Measurements from ENCODE around the gene NAALAD2. TPM values are rescaled to one million over a fixed set of nuclear protein-coding genes. Genes with fewer than 3 reads are reported as not detected.

Gene NAALAD2
- total and polyA plus RNA-seq, 2 donors (not counting 1 experiment from before 2014, with no cell fraction given): 0.66 to 2.2 TPM

DNA sequence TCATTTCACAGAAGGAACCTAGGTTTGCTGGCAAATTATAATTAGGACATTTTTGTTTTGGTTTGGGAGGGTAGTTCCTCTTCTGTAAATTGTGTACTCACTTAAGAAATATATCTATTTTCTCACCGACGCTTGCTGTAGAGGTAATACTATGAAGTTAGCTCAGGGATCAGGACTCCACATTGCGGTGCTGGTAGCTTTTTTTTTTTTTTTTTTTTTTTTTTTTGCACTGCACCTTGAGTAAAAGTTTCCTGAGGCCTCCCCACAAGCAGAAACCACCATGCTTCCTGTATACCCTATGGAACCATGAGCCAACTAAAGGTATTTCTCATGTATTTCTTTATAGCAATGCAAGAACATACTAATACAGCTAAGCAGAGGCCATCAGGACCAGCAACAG is 34.0 kb upstream of the NAALAD2 start:
- H3K4me2 ChIP-seq (ENCODE audit: extremely low read depth, insufficient read depth, low read length): no peak overlapping the region
- no peaks in the 10 kb centered on the region for H3K9me3 ChIP-seq (ENCODE audit: control insufficient read depth, insufficient read depth, low read depth, low read length)
- no peak overlapping the region for H2AFZ ChIP-seq (ENCODE audit: low read length)
- no peak overlapping the region for H3K4me3 ChIP-seq (replicated peaks in 1 of 4; ENCODE audit: control extremely low read depth in 1 of 4, insufficient read depth in 1 of 4, low read depth in 3 of 4, low read length in 4 of 4)
- no peaks in the 10 kb centered on the region for H3K79me2 ChIP-seq (ENCODE audit: control insufficient read depth, insufficient read depth, low read length)
- no peak overlapping the region for H3K27ac ChIP-seq (ENCODE audit: insufficient read depth, low read length)
- H3K36me3 ChIP-seq (ENCODE audit: control insufficient read depth, insufficient read depth, low read length): no peaks in the 10 kb centered on the region
- no peaks in the 10 kb centered on the region for H3K4me1 ChIP-seq (ENCODE audit: control insufficient read depth, extremely low read depth, insufficient read depth, low read length)
- TF ChIP-seq, protein P1, sequence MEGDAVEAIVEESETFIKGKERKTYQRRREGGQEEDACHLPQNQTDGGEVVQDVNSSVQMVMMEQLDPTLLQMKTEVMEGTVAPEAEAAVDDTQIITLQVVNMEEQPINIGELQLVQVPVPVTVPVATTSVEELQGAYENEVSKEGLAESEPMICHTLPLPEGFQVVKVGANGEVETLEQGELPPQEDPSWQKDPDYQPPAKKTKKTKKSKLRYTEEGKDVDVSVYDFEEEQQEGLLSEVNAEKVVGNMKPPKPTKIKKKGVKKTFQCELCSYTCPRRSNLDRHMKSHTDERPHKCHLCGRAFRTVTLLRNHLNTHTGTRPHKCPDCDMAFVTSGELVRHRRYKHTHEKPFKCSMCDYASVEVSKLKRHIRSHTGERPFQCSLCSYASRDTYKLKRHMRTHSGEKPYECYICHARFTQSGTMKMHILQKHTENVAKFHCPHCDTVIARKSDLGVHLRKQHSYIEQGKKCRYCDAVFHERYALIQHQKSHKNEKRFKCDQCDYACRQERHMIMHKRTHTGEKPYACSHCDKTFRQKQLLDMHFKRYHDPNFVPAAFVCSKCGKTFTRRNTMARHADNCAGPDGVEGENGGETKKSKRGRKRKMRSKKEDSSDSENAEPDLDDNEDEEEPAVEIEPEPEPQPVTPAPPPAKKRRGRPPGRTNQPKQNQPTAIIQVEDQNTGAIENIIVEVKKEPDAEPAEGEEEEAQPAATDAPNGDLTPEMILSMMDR (conservative IDR thresholded peaks at IDR 0.05 in 1 of 2, IDR thresholded peaks at IDR 0.05 in 1 of 2; ENCODE audit: low read depth in 1 of 2, low read length in 2 of 2): no peak
- no peak for TF ChIP-seq EZH2 (IDR thresholded peaks at IDR 0.05; ENCODE audit: low read length, missing control alignments)
- DNase-seq (ENCODE audit: low read depth in 2 of 2): no peak
- H4K20me1 ChIP-seq (ENCODE audit: control insufficient read depth, extremely low read depth, insufficient read depth, low read length): no peaks in the 10 kb centered on the region
- no peaks in the 10 kb centered on the region for H3K27me3 ChIP-seq (ENCODE audit: control insufficient read depth, insufficient read depth, low read length)
- H3K9ac ChIP-seq (ENCODE audit: insufficient read depth, low read length): no peak overlapping the region

GRCh38 chr11:90113541-90113940 is 20.9 kb upstream of the NAALAD2 start:
- Histone ChIP-seq H3K9ac (ENCODE audit: insufficient read depth, low read length) (no peak overlapping the region), H3K27me3 (ENCODE audit: control insufficient read depth, insufficient read depth, low read length) (no peaks in the 10 kb centered on the region), H3K79me2 (ENCODE audit: control insufficient read depth, insufficient read depth, low read length) (no peaks in the 10 kb centered on the region), H3K4me3 (replicated peaks in 1 of 4; ENCODE audit: control extremely low read depth in 1 of 4, insufficient read depth in 1 of 4, low read depth in 3 of 4, low read length in 4 of 4) (no peak overlapping the region), H3K36me3 (ENCODE audit: control insufficient read depth, insufficient read depth, low read length) (no peaks in the 10 kb centered on the region), H3K27ac (ENCODE audit: insufficient read depth, low read length) (no peak overlapping the region), H2AFZ (ENCODE audit: low read length) (no peak overlapping the region), H3K4me2 (ENCODE audit: extremely low read depth, insufficient read depth, low read length) (no peak overlapping the region), H3K4me1 (ENCODE audit: control insufficient read depth, extremely low read depth, insufficient read depth, low read length) (no peaks in the 10 kb centered on the region), H4K20me1 (ENCODE audit: control insufficient read depth, extremely low read depth, insufficient read depth, low read length) (no peaks in the 10 kb centered on the region), H3K9me3 (ENCODE audit: control insufficient read depth, insufficient read depth, low read depth, low read length) (no peaks in the 10 kb centered on the region)
- DNase-seq (ENCODE audit: low read depth in 2 of 2): peak in 1 of 2 donors; percentile 14
- TF ChIP-seq, protein P1 (conservative IDR thresholded peaks at IDR 0.05 in 1 of 2, IDR thresholded peaks at IDR 0.05 in 1 of 2; ENCODE audit: low read depth in 1 of 2, low read length in 2 of 2): peak in 1 of 2 donors; percentile 30
- TF ChIP-seq EZH2 (IDR thresholded peaks at IDR 0.05; ENCODE audit: low read length, missing control alignments): no peak

GRCh38 chr11:90120191-90120590 is 14.3 kb upstream of the NAALAD2 start:
- TF ChIP-seq EZH2 (IDR thresholded peaks at IDR 0.05; ENCODE audit: low read length, missing control alignments): no peak
- TF ChIP-seq, protein P1 (conservative IDR thresholded peaks at IDR 0.05 in 1 of 2, IDR thresholded peaks at IDR 0.05 in 1 of 2; ENCODE audit: low read depth in 1 of 2, low read length in 2 of 2): no peak
- H3K9me3 ChIP-seq (ENCODE audit: control insufficient read depth, insufficient read depth, low read depth, low read length): no peaks in the 10 kb centered on the region
- H2AFZ ChIP-seq (ENCODE audit: low read length): no peak overlapping the region
- no peak overlapping the region for H3K4me3 ChIP-seq (replicated peaks in 1 of 4; ENCODE audit: control extremely low read depth in 1 of 4, insufficient read depth in 1 of 4, low read depth in 3 of 4, low read length in 4 of 4)
- DNase-seq (ENCODE audit: low read depth in 2 of 2): no peak
- no peaks in the 10 kb centered on the region for H3K4me1 ChIP-seq (ENCODE audit: control insufficient read depth, extremely low read depth, insufficient read depth, low read length)
- H3K79me2 ChIP-seq (ENCODE audit: control insufficient read depth, insufficient read depth, low read length): no peaks in the 10 kb centered on the region
- no peak overlapping the region for H3K4me2 ChIP-seq (ENCODE audit: extremely low read depth, insufficient read depth, low read length)
- H3K36me3 ChIP-seq (ENCODE audit: control insufficient read depth, insufficient read depth, low read length): no peaks in the 10 kb centered on the region
- H3K27me3 ChIP-seq (ENCODE audit: control insufficient read depth, insufficient read depth, low read length): no peaks in the 10 kb centered on the region
- H3K27ac ChIP-seq (ENCODE audit: insufficient read depth, low read length): no peak overlapping the region
- no peak overlapping the region for H3K9ac ChIP-seq (ENCODE audit: insufficient read depth, low read length)
- H4K20me1 ChIP-seq (ENCODE audit: control insufficient read depth, extremely low read depth, insufficient read depth, low read length): no peaks in the 10 kb centered on the region
